Activated CD4-positive, alpha-beta T cell treated with anti-CD3 and anti-CD28 coated beads, Interleukin-2, Interleukin-6, amounts not matched to agents 100 ng/mL and 50 ng/mL, durations not matched to agents 16 hours and 8 hours (primary cell): Measurements from ENCODE around the gene RRAGC.
"Not testable (repeated sequence)": the region's sequence is repeated elsewhere in the genome, so short reads cannot be mapped to it uniquely, and the experiment has no call there.

ENCODE experiments used
- DNase-seq: peaks from one replicate; pipeline ENCODE4 v3.0.0-alpha.2; 2020

RRAGC gene

DNA sequence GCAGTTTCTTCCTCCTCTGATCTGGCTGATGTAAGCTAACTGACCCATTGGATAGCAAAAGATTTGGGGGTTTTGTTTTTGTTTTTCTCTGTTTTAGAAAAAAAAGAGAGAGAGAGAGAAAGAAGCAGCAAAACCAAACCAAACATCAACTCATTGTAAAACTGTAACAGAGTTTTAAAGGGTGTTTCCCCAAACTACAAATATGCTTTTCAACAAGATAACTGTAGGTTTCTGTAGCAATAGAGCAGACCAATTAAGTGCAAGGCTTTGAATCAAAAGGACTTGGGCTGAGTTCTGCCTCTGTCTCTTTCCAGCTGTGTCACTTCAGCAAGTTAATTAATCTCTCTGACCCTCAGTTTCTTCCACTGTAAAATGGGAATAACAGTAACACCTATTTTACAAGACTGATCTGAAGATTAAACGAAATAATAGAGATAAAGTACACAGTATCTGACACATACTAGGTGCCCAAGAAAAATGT is 44.5 kb downstream of the RRAGC start:
- no peak for DNase-seq

DNA sequence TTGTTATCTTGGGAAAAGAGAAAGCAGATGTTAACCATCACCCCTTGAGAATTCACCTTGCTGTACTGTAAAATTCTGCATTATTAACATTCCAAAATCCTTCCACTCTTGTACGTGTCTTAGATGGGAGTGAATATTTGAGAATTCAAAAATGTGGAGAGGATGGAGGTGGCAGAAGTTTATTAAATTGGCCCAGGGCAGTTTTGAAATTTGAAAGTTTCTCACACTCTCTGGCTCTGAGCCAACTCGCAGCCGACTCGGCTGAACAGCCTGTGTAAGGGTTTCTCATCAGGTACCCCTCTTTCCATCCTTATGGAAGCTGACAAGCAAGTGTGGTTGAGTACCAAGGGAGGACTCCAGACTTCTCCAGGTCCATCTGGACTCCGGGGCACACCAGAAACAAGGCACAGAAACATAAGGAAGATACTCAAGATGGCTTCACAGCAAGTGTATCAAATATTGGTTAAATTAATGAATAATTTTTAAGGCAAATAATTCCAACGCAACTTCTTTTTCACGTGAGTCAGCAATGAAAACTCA is 45.1 kb downstream of the RRAGC start:
- no peak for DNase-seq

DNA sequence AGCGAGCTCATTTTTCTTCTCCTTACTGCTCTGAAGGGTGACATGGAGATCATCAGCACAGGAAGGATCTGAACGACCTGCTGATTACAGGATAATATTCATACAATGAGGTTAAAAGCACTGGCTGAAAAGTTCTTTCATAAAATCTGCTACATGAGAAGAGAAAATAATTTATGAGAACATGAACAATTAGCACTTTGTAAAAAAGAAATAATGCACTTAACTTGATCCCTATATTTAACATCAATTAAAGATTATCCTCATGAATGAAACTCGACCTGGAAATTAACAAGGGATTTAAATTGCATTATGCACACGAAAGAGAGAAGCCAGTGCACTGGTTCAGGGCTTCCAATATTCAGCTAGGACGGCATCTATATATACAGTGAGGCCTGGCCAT is 46.6 kb downstream of the RRAGC start:
- no peak for DNase-seq

DNA sequence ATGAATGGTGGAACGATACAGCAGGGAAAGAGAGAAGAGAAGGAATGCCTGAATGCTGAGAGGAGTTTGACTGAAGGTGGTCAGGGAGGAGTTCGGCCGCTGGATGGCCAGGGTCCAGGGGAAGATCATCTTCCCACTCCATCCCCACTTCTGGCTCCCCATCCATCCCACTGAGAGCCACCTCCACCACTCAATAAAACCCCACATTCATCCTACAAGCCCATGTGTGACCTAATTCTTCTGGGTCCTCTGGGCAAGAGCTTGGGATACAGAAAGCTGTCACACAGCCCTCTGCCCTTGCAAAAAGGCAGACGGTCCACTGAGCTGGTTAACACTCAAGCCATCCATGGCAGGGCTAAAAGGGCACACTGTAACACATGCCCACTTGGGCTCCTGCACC is 48.1 kb downstream of the RRAGC start:
- not testable (repeated sequence) for DNase-seq

DNA sequence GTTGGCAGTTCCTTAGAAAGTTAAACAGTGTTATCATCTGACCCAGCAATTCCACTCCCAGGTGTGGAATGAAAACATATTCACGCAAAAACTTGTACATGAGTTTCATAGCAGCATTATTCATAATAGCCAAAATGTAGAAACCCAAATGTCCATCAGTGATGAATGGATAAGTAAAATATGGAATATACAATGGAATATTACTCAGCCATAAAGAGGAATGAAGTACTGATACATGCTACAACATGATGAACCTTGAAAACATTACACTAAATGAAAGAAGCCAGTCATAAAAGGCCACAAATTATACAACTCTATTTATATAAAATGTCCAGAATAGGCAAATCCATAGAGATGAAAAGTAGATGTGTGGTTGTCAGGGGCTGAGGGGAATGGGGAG is 53.5 kb downstream of the RRAGC start:
- DNase-seq = no peak

DNA sequence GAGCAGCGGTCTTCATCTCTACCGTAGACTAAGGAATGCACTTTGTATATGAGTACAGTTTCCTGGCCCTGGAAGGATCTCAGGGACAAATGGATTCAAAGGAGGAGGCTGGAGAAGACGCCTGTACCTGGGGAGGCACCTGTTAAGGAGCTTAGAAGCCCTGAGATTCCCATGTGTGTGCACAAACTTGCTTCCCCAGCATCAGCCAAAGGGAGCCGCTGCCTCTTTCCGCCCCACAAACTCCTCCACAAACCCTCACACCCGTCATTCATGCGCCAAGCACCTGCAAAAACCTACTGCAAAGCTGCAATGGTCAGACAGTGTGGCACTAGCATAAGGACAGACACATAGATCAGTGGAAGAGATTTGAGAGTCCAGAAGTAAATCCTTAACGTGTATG is 54.5 kb downstream of the RRAGC start:
- DNase-seq = no peak

DNA sequence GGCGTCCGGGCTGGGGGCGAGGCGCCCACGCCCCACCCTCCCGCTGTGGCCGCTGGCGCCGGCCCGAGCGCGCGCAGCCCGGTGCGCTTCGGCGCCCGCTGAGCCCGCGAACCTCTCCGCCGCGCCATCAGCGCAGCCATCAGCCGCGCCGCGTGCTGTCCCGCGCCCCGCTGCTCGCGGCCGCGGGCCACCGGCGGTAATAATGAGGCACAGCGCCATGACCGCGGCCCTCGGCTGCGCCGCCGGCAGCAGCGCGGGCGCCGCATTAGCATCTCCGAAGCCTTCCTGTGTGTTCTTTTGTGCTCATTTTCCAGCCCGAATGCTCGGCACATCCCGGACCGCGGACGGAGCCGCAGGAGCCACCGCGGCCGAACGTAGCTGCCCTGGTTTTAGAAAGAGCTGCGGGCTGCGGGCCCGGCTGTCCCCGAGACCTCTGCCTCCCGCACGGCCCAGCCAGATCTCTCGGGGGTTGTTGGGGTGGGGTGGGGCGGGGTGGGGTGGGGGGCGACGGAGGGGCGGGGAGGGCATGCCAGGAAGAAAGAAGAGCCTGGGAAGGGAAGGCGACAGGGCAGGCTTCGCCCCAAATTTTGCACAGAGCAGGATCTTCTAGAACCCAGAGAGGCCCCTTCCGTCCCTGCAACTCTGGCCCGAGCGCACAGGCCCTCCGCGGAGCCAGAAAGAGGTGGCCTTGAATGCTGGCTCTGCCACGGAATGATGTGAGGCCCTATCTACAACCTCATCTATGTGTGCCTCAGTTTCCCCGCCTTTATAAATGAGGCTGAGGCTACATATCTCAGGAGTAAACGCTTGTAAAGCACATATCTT is 55.3 kb downstream of the RRAGC start:
- DNase-seq = no peak

DNA sequence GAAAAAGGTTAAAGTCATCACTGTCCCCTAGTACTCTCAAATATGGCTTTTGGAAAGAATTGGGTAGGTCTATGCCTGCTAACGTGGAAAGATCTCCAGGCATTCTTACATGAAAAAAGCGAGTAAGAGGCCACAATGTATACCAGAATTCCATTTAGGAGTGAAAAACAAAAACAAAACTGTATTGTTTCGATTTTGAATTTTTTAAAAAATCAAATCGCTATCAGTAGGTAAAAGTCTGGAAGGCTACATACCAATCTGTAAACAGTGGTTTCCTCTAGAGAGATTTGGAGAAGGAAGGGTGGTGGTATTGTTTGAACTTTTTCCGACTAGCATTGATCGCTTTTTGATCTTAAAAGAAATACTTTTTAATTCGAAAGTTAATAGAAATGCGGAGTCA is 55.9 kb downstream of the RRAGC start:
- DNase-seq = no peak

DNA sequence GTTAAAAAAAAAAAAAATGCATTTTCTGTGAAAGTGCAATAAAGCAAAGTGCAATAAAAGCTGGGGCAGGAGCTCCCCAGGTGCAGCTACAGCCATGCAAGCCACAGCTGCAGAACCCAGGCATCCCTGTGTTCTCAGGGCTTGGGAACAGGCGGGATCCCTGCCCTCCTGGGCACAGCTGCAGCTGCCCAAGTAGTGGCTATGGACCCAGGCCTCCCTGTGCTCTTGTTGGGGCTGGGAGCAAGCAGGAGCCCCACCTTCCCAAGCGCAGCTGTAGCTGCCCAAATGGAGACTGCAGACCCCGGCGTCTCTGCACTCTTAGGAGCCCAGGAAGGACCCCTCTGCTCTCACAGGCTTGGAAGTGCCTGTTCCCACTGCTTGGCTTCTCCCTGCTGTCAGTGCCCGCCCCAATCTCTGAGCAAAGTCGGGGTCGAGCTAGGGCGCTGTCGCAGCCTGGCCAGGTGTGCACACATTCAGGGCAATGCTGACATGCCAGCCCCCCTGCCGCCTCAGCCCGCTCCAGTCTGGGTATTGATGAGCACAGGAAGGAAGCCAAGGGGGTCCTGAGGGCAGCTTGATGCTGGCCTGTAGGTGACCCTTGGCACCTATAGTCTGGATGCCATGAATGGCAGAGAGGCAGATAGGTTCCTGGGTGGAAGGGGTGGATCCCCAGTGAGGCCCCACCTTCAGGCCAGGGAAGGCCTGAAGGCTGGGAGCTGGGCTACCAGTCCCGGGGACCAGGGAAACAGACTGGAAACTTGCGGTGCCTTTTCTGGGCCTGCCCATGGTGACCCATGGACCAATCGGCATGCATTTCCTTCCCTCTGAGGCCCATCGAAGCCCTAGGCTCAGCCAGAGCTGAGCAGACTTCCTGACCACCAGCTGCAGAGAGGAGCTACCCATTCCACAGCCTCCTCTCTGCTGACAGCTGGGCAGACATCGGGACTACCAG is 58.6 kb downstream of the RRAGC start:
- DNase-seq = no peak

DNA sequence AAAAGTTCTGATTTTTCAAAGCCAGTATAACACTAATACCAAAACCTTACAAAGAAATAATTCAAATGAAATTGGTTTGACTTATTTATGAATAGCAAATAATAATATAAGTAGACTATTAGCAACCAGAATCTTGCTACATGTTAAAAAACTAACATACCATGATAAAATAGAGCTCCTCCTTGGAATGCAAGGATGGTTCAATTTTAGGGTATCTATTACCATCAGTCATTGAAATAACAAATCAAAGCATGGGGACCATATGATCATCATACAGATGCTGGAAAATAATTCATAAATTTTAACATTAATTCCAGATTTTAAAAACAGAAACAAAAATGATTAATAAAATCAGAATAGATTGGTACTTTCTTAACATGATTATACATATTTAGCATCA is 66.3 kb downstream of the RRAGC start:
- DNase-seq = no peak

DNA sequence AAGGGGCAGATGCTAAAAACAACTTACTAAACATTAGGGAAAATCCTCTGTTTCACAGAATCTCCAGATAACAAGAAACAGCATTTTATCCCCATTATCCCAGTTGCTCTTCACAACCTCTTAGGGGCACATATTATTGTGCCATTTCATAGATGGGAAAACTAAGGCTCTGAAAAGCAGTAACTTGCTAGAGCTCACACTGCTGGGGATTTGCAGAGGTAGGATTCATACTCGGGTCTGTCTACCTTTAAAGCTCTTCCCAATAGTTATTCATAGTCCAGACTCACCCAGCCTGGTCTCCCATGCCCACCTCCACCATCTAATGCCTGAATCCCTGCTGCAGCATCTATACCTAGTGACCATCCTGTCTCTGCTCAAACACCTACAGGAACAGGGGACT is 67.7 kb downstream of the RRAGC start:
- DNase-seq = no peak

DNA sequence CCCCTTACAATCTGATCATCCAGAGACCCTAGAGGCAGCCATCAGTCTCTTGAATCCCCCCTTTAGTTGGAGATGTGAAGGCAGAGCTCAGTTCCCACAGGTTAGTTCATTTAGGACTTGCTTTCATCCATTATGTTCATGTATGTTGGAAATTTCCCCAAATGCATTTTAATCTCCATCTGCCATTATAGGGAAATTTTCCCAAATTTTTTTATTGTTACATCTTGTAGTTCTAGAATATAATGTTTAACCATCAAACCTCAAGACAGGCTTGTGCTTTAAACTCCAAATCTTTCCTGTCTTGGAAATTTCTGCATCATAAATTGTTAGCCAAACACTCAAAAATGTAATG is 68.4 kb downstream of the RRAGC start:
- DNase-seq = no peak

DNA sequence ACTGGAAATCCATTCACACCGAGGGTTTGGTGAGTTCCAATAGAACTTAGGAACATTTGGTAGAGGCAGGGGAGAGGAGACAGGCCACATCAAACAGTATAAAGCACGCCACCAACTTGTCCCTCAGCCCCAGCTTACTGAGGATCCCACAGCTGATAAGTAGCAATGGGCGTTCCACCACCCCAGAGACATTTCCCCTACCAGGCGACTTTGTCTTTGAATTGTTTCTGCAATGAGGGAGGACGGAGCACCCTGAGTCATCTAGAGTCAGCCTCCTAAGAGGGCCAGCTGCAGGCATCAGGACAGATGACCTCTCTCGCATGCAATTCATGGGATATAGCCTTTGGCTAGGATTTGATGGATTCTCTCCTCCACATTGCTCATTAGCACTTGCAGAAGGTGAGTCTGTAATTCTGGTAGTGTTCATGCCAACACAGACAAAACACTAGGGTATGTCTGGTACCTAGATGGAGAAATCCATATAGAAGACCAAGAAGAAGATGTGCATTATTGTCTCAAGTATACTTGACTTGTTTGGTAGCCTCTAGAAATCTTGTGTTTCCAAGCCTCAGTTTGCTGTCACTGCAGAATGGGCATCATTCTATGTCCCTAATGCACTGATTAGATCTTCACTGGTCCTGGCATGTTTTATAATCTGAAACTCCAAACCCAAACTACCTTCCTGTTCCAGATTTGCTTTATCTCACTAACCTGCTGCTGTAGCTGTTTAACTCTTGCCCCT is 69.0 kb downstream of the RRAGC start:
- no peak for DNase-seq

DNA sequence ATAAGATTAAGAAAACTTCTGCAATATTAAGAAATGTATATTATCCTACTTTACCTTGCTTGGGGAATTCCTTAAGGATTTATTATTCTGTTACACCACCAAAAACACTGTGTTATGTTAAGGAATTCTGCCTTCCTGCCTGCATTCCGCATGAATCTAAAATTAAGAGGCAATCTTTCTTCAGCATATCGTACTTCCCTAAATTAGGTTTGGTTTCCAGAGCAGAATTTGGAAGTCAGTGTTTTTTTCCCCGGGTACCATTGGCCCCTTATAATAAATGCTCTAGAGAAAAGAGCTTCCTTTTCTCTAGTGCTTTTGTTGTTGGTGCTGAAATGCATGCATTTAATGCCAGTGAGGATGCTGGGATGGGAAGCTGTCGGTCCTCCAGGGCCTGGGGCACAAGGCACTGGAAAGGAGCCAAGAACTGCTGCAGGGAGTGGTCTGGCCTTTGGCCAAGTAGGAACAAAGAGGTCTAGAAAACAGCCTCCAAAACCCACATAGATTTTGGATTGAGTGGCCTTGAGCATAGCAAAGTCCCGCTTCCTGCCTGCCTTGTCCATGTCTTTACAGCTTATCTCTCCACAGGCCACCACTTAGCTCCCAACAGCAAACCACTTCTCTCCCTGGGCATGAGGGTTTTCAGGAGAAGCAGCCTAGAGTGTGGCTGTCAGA is 69.9 kb downstream of the RRAGC start:
- no peak for DNase-seq

DNA sequence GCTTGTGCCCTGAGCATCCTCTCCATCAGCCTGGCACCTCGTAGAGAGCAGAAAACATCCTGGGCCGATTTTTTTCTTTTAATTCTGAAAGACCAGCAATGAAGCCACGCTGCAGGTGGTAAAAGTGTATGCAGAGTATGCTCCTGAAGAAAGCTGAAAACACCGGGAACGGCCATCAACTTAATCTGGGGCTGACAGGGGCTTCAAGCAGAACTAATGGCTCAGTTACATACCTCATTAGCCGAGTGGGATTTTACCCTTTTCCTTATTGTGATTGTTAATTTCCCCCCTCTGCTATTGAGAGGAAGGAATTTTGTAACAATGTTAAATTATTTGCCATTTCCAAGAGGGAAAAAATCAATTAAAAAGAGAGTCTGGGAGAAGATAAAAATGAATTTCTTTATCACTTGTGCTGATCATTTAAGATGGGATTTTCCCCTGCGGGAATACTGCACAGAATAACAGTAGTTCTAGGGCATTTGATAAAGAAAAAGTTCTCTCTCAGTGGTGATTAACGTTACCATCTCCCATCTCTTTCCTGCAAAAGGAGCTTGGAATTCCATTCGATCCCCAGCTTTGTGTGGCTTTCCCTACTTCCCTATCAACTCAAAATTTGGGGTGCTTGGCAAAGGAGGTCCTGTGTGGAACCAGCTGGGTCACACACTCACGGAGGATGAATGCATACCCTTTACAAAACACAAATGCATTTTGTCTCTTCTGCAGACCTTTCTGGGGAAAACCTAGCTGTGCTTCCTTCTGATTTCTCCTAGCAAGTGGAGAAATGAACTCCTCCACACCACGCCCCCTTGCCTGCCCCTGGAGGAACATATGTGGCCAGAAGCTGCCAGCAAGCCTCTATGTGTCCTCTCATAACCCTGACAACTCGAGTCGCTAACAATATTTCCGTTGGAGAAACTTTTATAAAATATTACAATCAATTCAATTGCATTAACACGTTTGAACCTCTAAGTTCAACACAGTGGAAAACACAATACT is 70.9 kb downstream of the RRAGC start:
- DNase-seq = no peak
